SH-SY5Y (cell line): ENCODE results near the gene MRPS18A.

Source experiments
- GATA2 ChIP-seq: IDR thresholded peaks from 2 replicates; pipeline ENCODE4 v1.6.1; 2011; ENCODE audit warnings: mild to moderate bottlenecking, low read depth, low read length
- GATA3 ChIP-seq: IDR thresholded peaks from 2 replicates; pipeline ENCODE4 v1.6.1; 2011; ENCODE audit warnings: low read depth, mild to moderate bottlenecking, low read length, moderate library complexity

GRCh38 chr6:43644940-43645612, 42.5 kb downstream of the MRPS18A start, which contains the start of gene RSPH9:
- TF ChIP-seq GATA2 (no peak), GATA3 (no peak)
